ENCODE measurements around the gene KPNA2. TPM values are rescaled to one million over a fixed set of nuclear protein-coding genes. Genes with fewer than 3 reads are reported as not detected.
A peak's percentile ranks its signal among the peaks of the same experiment; 100 is the strongest.

The KPNA2 gene
- polyA plus RNA-seq, 3 donors = 23.2 to 36.1 (median 23.2) TPM

DNA sequence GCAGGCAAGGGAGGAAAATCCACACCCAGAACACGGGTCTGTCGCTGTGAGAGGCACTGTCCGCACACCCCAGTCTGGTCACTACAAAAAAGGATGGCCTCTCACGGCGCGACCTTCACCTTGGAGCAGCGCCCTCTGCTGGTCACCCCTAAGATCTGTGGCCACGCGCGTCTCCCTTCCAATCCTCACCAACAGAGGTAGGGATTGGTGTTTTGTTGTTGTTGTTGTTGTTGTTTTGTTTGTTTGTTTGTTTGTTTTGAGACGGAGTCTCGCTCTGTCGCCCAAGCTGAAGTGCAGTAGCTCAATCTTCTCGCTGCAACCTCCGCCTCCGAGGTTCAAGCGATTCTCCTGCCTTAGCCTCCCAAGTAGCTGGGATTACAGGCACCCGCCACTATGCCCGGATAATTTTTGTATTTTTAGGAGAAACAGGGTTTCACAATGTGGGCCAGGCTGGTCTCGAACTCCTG, 24.3 kb upstream of the KPNA2 start:
- Histone ChIP-seq H3K79me2 (ENCODE audit: insufficient read depth, low read length) (no peaks in the 10 kb centered on the region), H3K36me3 (replicated peaks in 1 of 2; ENCODE audit: control insufficient read depth in 1 of 2, insufficient read depth in 2 of 2, low read length in 2 of 2) (no peaks in the 10 kb centered on the region), H2AFZ (ENCODE audit: insufficient read depth, low read depth, low read length, poor library complexity, severe bottlenecking) (peak overlapping the region; percentile 80), H3K4me3 (replicated peaks in 1 of 3; ENCODE audit: low read depth in 2 of 3, low read length in 3 of 3) (peak overlapping the region in 1 of 3 experiments; percentile 63), H3K27me3 (ENCODE audit: control insufficient read depth in 2 of 2, insufficient read depth in 2 of 2, low read length in 2 of 2) (no peaks in the 10 kb centered on the region), H4K20me1 (ENCODE audit: insufficient read depth, low read length) (no peaks in the 10 kb centered on the region), H3K4me1 (ENCODE audit: control insufficient read depth in 1 of 2, insufficient read depth in 2 of 2, low read length in 2 of 2) (peaks cover 3 to 8% of the 10 kb centered on the region in 2 donors), H3K9me3 (replicated peaks in 1 of 2; ENCODE audit: control insufficient read depth in 1 of 2, insufficient read depth in 1 of 2, low read length in 2 of 2) (no peaks in the 10 kb centered on the region), H3K9ac (ENCODE audit: insufficient read depth, low read length, poor library complexity, severe bottlenecking) (no peak overlapping the region), H3K4me2 (replicated peaks; ENCODE audit: extremely low read depth, low read length, poor library complexity, severe bottlenecking) (peak overlapping the region; percentile 59), H3K27ac (ENCODE audit: low read depth in 1 of 2, low read length in 2 of 2) (no peak overlapping the region)
- peak; percentile 56 to 68 (median 66) for DNase-seq
- 75% methylated on average over 10 of the region's 20 CpGs for WGBS (ENCODE audit: insufficient coverage)
- intact Hi-C loops (cut with micrococcal nuclease) = no loop called here
- TF ChIP-seq, protein P1, sequence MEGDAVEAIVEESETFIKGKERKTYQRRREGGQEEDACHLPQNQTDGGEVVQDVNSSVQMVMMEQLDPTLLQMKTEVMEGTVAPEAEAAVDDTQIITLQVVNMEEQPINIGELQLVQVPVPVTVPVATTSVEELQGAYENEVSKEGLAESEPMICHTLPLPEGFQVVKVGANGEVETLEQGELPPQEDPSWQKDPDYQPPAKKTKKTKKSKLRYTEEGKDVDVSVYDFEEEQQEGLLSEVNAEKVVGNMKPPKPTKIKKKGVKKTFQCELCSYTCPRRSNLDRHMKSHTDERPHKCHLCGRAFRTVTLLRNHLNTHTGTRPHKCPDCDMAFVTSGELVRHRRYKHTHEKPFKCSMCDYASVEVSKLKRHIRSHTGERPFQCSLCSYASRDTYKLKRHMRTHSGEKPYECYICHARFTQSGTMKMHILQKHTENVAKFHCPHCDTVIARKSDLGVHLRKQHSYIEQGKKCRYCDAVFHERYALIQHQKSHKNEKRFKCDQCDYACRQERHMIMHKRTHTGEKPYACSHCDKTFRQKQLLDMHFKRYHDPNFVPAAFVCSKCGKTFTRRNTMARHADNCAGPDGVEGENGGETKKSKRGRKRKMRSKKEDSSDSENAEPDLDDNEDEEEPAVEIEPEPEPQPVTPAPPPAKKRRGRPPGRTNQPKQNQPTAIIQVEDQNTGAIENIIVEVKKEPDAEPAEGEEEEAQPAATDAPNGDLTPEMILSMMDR (IDR thresholded peaks at IDR 0.05) = peak; percentile 90
- H3K4me1 Mint-ChIP-seq = peaks cover 9% of the 10 kb centered on the region
- peaks cover 0 to 2% (median 0%) of the 10 kb centered on the region in 7 donors for H3K9me3 Mint-ChIP-seq
- H3K36me3 Mint-ChIP-seq = no peaks in the 10 kb centered on the region
- H3K27me3 Mint-ChIP-seq (ENCODE audit: low read depth in 3 of 3) = peaks cover 1 to 6% (median 6%) of the 10 kb centered on the region in 3 donors
- peak overlapping the region; percentile 58 to 81 for H3K4me3 Mint-ChIP-seq
- H3K27ac Mint-ChIP-seq = no peak overlapping the region

DNA sequence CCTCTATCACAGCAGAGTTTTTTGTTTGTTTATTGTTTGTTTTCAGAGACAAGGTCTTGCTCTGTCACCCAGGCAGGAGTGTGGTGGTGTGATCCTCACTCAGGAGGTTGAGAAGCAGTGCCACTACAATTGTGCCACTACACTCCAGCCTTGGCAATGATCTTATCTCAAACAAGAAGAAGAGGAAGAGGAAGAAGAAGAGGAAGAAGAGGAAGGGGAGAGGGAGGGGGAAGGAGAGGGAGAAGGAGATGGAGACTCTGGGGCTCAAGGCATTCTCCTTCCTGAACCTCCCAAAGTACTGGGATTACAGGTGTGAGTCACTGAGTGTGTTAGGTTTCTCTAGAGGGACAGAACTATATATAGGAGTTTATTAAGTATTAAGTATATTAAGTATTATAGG, 22.1 kb upstream of the KPNA2 start:
- Mint-ChIP-seq H3K4me3 (no peak overlapping the region), H3K4me1 (peaks cover 9% of the 10 kb centered on the region), H3K9me3 (peaks cover 0 to 2% (median 0%) of the 10 kb centered on the region in 7 donors), H3K36me3 (no peaks in the 10 kb centered on the region), H3K27me3 (ENCODE audit: low read depth in 3 of 3) (peaks cover 1 to 7% (median 6%) of the 10 kb centered on the region in 3 donors), H3K27ac (peak overlapping the region in 2 of 7 donors; percentile 34 to 43)
- Histone ChIP-seq H3K36me3 (replicated peaks in 1 of 2; ENCODE audit: control insufficient read depth in 1 of 2, insufficient read depth in 2 of 2, low read length in 2 of 2) (no peaks in the 10 kb centered on the region), H3K4me2 (replicated peaks; ENCODE audit: extremely low read depth, low read length, poor library complexity, severe bottlenecking) (no peak overlapping the region), H2AFZ (ENCODE audit: insufficient read depth, low read depth, low read length, poor library complexity, severe bottlenecking) (no peak overlapping the region), H3K4me3 (replicated peaks in 1 of 3; ENCODE audit: low read depth in 2 of 3, low read length in 3 of 3) (no peak overlapping the region), H3K79me2 (ENCODE audit: insufficient read depth, low read length) (no peaks in the 10 kb centered on the region), H3K4me1 (ENCODE audit: control insufficient read depth in 1 of 2, insufficient read depth in 2 of 2, low read length in 2 of 2) (peaks cover 3 to 8% of the 10 kb centered on the region in 2 donors), H3K27me3 (ENCODE audit: control insufficient read depth in 2 of 2, insufficient read depth in 2 of 2, low read length in 2 of 2) (no peaks in the 10 kb centered on the region), H3K27ac (ENCODE audit: low read depth in 1 of 2, low read length in 2 of 2) (no peak overlapping the region), H3K9ac (ENCODE audit: insufficient read depth, low read length, poor library complexity, severe bottlenecking) (no peak overlapping the region), H4K20me1 (ENCODE audit: insufficient read depth, low read length) (no peaks in the 10 kb centered on the region), H3K9me3 (replicated peaks in 1 of 2; ENCODE audit: control insufficient read depth in 1 of 2, insufficient read depth in 1 of 2, low read length in 2 of 2) (no peaks in the 10 kb centered on the region)
- TF ChIP-seq, protein P1 (IDR thresholded peaks at IDR 0.05) = no peak
- DNase-seq = no peak
- intact Hi-C loops (cut with micrococcal nuclease) = no loop called here

Measured in CD14-positive monocyte (primary cell).